ENCODE measurements around the gene METTL2B.
"Not testable (repeated sequence)": the region's sequence is repeated elsewhere in the genome, so short reads cannot be mapped to it uniquely, and the experiment has no call there.

GRCh38 chr7:128506819-128507218 lies 30.3 kb downstream of the METTL2B start:
- not testable (repeated sequence) for TF ChIP-seq CTCF (IDR thresholded peaks at IDR 0.05); SP1 (CRISPR knock-in tag; conservative IDR thresholded peaks at IDR 0.05); TEAD4 (CRISPR knock-in tag; IDR thresholded peaks at IDR 0.05)
